GM20000 (cell line): ENCODE data around the gene ANXA8.

Experiments
- DNase-seq: peaks from one replicate; pipeline ENCODE4 v3.0.0; 2012; ENCODE audit warnings: low spot score
- CTCF ChIP-seq: IDR thresholded peaks from 2 replicates; pipeline ENCODE4 v1.5.1; 2012; ENCODE audit warnings: mild to moderate bottlenecking, control low read depth; ENCODE audit errors: extremely low read depth, missing control alignments

The ANXA8 gene

DNA sequence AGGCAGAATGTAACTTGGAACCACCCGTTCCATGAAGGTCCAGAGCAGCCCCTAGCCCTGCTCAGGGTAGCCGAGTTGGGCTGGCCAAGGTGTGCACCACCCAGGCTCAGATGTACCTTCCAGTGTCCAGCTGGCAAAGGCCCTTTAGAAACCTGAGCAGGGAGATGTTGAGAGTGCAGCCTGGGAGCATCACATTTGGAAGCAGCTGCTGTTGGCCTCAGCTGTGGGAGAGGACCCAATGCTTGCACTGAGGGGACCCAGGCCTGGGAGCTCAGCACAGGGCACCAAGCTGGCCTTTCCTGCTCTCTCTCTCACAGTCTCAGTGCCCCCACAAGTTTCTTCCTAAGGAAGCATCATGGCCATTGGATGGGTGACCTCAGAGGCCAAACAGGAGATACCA lies 33.5 kb downstream of the ANXA8 start:
- TF ChIP-seq CTCF, result no peak
- no peak for DNase-seq

DNA sequence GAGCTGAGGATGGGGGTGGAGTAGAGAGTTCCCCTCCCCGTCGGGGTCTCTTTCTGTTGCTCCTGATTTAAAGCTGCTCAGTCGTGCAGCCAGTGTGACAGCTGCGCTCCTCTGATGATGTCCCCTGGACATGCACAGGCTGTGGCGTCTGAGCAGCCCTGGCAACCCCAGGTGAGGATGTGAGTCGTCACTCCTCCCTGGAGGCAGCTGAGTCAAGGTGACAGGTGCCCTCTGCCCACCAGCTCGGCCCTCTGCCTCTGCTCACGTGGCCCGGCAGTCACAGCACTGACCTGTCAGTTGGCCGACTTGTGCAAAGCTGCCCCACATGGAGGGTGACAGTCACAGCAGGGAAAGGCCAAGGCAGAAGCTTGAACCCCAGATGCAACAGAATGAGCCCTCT lies 33.9 kb downstream of the ANXA8 start:
- no peak for DNase-seq
- TF ChIP-seq CTCF, result no peak

- no peak for TF ChIP-seq CTCF
- no peak for DNase-seq
These were observed 34.6 kb downstream of the ANXA8 start for GRCh38 chr10:47449102-47449978.

DNA sequence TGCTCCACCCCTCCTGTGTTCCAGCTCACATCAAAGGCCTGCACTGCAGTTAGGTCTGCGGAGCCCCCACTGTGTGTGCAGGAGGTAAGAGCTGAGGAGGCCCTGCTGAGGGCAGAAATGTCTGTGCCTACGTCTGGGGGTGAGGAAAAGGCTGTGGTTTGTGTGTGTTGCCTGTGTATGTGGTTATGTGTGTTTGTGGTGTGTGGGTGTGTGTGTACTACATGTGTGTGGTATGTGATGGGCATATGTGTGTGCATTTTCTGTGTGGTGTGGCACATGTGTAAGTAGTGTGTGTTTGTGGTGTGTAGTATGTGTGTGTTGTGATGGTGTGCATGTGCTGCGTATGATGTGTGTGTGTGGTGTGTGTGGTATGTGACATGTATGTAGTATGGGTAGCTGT lies 36.2 kb downstream of the ANXA8 start:
- DNase-seq, result no peak
- no peak for TF ChIP-seq CTCF

DNA sequence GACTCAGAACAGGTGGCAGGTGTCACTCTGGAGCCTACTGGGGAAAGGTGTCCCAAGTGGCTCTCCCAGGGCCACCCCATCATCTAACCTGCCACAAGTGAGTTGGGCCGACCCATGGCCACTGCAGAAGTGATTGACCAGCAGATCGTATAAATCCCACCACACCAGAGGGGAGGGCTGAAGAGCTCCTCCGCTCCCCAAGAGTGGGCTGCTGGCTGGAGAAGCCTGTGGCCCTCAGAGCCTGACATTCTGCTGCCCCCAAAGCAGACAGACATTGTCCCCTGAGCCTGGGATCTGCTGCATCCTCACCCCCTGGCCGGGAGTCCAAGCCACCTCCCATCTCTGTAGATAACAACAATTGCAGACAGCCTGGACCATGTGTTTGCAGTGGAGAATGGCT lies 36.7 kb downstream of the ANXA8 start:
- DNase-seq, result no peak
- no peak for TF ChIP-seq CTCF

DNA sequence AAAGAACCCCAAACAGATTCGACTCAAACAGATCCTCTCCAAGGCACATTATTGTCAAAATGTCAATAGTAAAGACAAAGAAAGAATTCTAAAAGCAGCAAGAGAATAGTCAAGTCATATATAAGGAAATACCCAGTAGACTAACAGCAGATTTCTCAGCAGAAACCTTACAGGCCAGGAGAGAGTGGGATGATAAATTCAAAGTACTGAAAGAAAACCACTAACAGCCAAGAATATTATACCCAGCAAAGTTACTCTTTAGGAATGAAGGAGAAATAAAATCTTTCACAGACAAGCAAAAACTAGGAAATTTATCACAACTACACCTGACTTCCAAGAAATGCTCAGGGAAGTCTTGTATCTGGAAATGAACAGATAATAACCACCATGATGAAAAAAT lies 38.2 kb downstream of the ANXA8 start:
- DNase-seq, result no peak
- TF ChIP-seq CTCF, result no peak

DNA sequence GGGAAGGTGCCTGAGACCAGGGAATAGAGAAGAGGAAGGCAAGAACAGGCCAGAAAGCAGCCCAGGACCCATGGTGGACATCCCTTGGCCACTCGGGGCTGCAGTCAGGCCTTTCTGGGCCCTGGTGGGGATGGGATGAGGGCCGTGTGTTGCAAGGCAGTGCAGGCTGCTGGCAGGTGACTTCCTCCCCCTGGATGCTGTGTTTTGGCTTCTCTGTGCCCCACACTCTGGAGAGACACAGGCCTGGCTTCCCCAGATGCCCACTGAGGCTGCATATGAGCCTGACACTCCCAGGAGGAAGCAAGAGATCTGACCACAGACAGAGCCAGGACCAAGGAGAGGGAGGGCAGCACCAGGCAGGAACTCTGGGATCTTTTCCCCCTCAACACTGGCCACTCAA lies 39.9 kb downstream of the ANXA8 start:
- no peak for DNase-seq
- TF ChIP-seq CTCF, result no peak
